ENCODE data around the gene IRF2BPL.

Gene IRF2BPL

DNA sequence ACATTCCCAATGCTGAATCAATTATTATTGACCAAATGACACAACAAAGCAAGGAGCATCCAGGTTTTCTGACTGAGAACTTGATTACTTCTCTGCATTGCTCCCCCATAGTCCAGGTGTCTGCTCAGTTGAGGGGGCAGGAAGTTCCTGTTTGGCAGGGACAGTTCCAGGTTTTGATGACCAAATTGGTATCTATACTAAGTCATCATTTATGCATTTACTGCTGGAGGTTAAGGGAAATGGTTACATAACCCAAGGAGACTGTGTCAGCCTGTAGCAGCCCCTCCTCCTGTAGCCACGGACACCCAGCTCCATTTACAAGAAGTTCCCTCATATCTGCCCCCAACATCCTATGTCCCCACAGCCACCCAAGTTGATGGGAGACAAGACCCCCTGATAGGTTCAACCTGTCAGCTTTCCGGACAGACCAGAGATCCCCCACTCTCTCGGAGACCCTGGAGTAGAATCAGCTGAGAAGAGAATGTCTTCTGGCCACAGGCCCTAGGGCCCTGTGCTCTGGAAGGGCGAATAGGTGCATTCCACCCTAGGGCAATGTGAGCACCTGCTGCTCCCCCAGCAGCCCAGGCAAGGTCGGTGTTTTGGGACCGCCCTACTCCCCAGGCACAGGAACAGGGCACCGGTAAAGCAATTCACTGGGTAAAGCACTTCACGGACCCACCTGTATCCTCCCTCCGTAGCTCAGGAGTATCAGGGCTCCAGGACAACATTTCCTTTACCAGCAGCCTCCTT, 23.6 kb downstream of the IRF2BPL start:
- no peak overlapping the region for H3K4me3 ChIP-seq (ENCODE audit: low read length)

DNA sequence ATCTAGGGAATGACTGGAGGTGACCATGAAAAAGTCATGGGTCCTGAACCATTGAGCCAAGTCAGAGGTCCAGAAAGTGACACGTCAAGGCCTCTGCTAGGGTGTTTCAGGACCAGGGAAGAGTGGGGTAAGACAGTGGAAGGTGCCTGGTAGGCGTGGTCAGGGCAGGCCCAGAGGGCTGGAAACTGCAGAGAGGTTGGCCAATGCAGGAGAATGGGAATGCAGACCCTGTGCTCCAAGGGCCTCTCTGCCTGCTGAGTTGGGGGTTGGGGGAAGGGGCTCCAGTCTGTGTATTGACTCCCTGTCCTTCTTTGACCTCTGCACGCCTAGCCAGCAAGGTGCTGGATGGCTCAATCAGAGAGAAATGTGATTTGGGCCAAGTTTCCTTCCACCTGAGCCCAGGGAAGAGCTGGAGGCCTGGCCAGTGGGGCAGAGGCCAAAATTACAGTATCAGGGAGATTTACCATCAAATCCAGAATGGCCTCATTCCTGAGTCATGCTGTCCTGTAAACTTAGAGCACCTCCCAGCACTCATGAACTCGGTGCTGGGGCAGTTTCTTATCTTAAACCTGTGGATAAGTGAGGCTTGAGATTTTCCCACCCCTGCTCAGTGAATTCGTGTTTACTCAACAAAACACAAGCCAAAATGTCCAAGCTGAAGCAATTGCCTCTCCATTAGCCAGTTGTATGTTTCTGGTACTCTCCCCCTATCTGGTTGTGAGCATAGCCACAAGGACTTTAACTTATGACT, 24.4 kb downstream of the IRF2BPL start:
- TF ChIP-seq ZNF274 (IDR thresholded peaks at IDR 0.05; ENCODE audit: low read depth, low read length): no peak

More for the DNA sequence above, 23.6 kb downstream of the IRF2BPL start:
- TF ChIP-seq ZNF274 (IDR thresholded peaks at IDR 0.05; ENCODE audit: low read depth, low read length): no peak

DNA sequence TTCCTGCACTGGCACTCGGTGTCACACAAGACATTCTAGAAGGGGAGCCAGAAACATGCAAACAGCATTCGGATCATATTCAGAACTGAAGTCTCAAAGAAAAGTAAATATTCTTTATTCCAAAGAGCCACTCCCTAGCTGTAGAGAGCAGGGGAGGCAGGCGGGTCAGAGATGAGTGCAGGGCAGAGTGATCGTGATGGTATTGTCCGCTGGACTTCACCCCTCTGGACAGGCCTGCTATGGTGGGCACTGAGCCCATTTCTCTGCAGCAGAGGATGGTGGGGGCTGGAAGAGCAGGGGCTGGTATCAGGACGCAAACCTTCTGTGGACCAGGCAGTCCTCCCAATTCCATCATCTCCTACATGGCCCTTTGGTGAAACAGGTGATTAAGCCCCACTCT, 25.6 kb downstream of the IRF2BPL start:
- no peak overlapping the region for H3K4me3 ChIP-seq (ENCODE audit: low read length)
- TF ChIP-seq ZNF274 (IDR thresholded peaks at IDR 0.05; ENCODE audit: low read depth, low read length): no peak

More for the DNA sequence above, 24.4 kb downstream of the IRF2BPL start:
- no peak overlapping the region for H3K4me3 ChIP-seq (ENCODE audit: low read length)

DNA sequence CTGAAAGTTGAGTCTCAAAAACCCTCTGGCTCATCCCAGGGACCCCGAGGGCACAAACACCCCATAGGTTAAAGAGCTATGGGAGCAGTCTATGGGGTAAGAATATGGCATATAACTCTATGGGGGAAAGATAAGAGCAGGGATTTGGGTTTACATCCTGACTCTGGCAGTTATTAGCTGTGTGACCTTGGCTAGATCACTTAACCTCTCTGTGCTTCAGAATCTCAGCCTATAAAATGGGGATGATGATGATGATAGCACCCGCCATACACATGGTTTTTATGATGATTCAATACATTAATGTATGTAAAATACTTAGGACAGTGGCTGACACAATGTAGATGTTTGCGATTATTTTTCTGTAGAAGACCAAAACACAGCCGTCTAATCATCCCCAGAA, 26.2 kb downstream of the IRF2BPL start:
- no peak overlapping the region for H3K4me3 ChIP-seq (ENCODE audit: low read length)
- no peak for TF ChIP-seq ZNF274 (IDR thresholded peaks at IDR 0.05; ENCODE audit: low read depth, low read length)

DNA sequence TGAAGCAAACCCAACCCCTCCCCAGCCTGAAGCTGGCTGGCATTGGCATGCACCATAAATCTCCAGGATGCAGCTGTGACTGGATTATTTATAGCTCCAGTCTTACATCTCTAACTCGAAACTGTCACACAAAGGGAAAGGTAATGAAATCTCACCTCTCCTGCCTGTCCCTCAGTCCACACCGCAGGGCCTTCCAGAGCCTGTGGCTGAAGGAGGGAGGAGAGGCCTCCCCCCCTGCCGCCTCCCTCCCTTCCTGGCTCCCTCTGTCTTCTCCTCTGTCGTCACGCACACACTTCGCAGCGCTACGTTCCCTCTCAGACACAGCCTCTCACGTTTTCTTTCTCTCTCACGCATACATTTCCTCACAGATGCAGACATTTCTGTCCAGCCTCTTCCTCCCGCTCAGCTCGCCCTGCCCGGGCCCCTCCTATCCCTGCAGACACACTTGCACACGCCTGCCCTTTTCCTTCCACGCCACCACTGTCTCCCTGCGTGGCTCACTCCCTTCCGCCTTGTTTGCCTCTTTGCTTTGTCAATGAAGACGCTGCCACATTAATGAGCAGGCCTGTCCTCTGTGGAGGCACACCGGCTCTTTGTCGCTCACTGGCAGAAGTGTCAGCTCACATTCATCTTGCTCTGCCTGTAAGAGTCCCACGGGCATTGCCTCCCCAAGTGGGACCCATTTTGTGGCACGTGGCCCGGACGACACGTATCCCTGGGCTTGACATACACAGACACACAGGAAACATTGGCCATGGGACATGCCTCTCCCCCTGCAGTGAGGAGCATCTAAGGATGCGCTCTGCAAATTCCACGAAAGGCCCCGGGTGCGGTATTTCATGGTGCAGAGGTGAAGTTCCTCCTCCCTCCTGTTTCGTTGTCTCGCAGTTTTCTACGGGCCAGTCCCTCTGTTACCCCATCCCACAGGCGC, 27.9 kb downstream of the IRF2BPL start:
- TF ChIP-seq ZNF274 (IDR thresholded peaks at IDR 0.05; ENCODE audit: low read depth, low read length): no peak
- peak overlapping the region; percentile 1; the same call in 1 of the 2 replicates for H3K4me3 ChIP-seq (ENCODE audit: low read length)

DNA sequence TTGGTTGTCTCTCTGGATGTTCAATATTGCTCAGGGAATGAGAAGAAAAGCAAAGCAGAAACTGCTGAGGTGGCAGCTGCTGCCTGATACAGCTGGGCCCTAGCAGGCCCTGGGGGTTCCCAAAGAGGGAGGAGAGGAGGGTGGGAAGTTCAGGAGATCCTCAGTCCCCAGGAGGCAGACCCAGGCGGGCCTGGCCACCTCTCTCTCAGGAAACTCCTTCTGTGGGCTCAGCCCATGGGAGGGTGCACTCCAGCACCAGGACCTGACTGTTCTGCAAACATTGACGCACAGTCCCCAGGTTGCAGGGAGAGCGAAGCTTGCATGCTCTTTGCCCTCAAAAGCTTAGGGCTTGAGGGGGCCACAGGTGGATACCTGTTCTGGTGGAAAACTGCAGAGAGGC, 29.6 kb downstream of the IRF2BPL start:
- no peak for TF ChIP-seq ZNF274 (IDR thresholded peaks at IDR 0.05; ENCODE audit: low read depth, low read length)
- no peak overlapping the region for H3K4me3 ChIP-seq (ENCODE audit: low read length)

DNA sequence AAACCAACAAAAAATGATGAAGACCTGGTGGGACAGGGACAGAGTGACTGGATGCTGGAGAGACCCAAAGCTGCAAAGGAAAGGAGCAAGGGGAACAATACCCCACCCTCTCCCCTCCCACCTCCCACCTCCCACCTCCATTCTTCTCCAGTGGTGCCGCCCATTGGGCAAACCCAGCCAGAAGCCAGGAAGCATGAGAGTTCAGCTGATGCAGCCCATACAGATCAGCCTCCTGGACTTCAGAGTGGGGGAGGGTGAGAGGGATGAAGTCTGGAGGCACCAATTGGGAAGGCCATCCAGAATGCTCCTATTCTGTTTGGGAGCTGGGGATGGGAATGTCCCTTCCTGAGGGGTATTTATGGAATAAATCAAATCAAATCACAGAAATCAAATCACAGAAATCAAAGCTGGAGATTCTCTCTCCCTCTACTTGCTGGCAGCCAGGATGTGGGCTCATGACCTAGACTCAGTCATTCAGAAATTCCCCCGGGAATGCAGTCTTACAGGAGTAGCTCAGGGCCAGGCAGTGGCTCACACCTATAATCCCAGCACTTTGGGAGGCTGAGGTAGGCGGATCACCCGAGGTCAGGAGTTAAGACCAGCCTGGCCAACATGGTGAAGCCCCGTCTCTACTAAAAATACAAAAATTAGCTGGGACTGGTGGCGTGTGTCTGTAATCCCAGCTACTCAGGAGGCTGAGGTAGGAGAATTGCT, 31.1 kb downstream of the IRF2BPL start:
- H3K4me3 ChIP-seq (ENCODE audit: low read length): no peak overlapping the region

DNA sequence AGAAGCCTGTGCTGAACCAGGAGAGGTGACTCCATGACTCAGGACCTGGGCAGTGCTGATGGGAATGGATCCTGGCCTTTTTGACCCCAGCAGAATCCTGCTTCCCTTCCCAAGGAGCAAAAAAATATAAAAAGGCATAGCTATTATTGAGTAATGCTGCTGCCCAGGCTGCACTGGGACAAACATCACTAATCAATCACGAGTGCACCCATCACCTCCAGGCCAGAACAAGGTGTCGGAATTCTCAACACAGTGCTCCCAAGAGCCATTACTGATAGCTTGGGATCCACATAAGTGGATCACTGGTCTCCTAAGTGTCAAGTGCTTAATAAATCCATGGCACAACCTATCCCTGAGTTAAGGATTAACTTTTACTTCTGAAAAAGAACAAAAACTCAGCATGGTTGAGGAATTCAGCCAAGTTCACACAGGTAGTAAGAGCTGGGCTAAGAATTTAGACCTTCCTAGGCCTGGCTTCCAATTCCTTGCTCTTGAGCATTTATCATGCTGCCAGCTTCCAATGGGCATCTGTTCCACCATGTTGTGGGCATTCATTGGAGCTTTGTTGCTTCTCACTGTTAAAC, 31.9 kb downstream of the IRF2BPL start:
- no peak for TF ChIP-seq ZNF274 (IDR thresholded peaks at IDR 0.05; ENCODE audit: low read depth, low read length)
- no peak overlapping the region for H3K4me3 ChIP-seq (ENCODE audit: low read length)

More for the DNA sequence above, 31.1 kb downstream of the IRF2BPL start:
- no peak for TF ChIP-seq ZNF274 (IDR thresholded peaks at IDR 0.05; ENCODE audit: low read depth, low read length)

DNA sequence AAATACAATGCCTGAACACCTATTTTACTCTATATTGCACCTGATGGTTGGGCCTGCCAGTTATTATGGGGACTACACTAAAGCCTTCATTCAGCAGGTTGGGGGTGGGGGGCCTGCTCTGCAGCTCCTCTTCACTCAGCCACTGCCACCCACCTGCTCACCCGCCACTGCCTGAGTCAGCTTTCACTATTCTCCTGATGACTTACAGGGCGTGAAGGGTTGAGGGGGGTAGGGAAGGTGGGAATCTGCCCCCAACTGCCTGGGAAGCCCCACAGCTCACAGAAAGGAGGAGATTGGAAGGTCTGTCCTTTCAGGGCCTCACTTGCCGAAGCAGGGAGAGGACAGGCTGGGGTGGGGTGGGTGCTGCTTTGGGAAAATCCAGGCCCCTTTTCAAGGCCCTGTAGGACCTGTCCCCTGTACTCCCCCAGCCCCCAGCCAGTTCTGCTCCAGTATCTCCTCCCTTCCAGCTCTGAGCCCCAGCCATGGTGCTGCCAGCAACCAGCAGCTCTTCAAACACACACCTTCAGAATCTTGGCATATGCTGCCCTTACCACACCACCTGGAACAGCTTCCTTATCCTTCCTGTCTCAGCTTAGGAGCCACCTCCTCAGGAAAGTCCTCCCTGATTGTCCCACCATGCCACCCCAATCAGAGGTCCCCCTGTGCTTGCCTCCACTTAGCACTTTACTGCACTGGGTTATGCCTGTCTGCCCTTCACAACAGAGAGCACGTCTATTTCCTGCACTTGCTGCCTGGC, 33.1 kb downstream of the IRF2BPL start:
- no peak for TF ChIP-seq ZNF274 (IDR thresholded peaks at IDR 0.05; ENCODE audit: low read depth, low read length)

DNA sequence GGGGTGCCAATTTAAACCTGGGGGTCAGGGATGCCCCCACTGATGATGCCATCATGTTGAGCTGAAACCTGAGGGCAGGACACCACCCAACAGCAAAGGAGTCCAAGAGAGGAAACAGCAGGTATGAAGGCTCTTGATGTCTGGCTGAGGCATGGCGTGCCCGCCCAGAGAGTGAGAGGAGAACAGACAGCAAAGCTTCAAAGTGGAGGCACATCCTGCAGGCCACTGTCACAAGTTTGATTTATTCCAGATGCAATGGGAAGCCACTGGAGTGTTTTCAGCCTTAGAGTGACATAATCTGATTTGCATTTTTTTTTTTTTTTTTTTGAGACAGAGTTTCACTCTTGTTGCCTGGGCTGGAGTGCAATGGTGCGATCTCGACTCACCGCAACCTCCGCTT, 34.8 kb downstream of the IRF2BPL start:
- TF ChIP-seq ZNF274 (IDR thresholded peaks at IDR 0.05; ENCODE audit: low read depth, low read length): no peak
- no peak overlapping the region for H3K4me3 ChIP-seq (ENCODE audit: low read length)

More for the DNA sequence above, 33.1 kb downstream of the IRF2BPL start:
- H3K4me3 ChIP-seq (ENCODE audit: low read length): no peak overlapping the region

DNA sequence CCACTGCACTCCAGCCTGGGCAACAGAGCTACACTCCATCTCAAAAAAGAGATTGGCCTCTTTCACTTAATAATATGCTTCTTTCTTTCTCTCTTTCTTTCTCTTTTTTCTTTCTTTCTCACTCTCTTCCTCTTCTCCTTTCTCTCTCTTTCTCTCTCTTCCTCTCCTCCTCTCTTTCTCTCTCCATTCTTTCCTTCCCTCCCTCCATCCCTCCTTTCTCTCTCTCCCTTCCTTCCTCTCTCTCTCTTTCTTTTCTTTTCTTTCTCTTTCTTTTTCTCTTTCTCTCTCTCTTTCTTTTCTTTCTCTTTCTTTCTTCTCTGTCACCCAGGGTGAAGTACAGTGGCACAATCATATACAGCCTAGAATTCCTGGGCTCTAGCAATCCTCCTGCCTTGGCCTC, 38.4 kb downstream of the IRF2BPL start:
- TF ChIP-seq ZNF274 (IDR thresholded peaks at IDR 0.05; ENCODE audit: low read depth, low read length): no peak
- H3K4me3 ChIP-seq (ENCODE audit: low read length): no peak overlapping the region

DNA sequence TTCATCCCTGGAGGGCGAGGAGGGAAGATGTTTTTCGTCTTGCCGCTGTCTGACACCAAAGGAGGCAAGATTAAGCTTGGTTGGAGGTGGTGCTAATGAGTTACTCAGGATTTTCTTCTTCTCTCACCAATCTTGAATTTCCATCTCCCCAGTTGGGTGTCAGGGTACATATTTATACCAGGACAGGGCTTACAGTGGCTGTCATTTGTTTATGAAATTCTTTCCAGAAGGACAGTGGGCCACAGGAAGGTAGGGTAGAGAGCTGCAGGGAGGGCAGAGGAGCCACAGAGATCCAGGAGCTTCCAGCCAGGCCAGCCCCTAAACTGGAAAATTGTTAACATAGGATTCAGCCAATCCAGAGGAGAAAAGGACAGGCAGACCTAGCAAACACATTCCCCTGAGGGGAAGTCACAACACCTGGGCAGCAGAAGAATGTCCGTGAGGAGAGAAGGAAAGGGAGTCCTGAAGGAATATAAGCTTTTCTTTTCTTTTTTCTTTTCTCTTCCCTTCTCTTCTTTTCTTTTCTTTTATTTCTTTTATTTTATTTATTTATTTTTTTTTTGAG, 40.5 kb downstream of the IRF2BPL start:
- no peak overlapping the region for H3K4me3 ChIP-seq (ENCODE audit: low read length)
- TF ChIP-seq ZNF274 (IDR thresholded peaks at IDR 0.05; ENCODE audit: low read depth, low read length): no peak
